ENCODE data around the gene LBHD2. TPM values are rescaled to one million over a fixed set of nuclear protein-coding genes. Genes with fewer than 3 reads are reported as not detected.

Gene LBHD2
- total RNA-seq, 1 donor from 2014 or later = not detected

DNA sequence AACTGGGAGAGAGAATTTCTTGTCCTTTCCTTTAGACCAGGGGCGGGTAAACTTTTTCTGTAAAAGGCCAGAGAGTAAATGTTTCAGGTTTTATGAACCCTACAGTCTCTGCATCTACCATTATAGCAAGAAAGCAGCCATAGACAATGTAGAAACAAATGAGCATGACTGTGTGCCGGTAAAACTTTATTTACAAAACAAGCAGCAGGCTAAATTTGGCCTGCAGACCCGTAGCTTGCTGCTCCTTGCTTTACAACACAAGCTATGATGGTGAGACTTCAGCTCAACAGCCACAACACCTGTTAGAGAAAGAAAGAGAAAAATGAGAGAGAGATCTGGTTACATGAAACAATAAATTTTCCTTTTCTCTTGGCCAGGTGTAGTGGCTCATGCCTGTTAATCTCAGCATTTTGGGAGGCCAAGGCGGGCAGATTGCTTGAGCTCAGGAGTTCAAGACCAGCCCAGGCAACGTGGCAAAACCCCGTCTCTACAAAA, 22.5 kb upstream of the LBHD2 start:
- TF ChIP-seq, protein P1, sequence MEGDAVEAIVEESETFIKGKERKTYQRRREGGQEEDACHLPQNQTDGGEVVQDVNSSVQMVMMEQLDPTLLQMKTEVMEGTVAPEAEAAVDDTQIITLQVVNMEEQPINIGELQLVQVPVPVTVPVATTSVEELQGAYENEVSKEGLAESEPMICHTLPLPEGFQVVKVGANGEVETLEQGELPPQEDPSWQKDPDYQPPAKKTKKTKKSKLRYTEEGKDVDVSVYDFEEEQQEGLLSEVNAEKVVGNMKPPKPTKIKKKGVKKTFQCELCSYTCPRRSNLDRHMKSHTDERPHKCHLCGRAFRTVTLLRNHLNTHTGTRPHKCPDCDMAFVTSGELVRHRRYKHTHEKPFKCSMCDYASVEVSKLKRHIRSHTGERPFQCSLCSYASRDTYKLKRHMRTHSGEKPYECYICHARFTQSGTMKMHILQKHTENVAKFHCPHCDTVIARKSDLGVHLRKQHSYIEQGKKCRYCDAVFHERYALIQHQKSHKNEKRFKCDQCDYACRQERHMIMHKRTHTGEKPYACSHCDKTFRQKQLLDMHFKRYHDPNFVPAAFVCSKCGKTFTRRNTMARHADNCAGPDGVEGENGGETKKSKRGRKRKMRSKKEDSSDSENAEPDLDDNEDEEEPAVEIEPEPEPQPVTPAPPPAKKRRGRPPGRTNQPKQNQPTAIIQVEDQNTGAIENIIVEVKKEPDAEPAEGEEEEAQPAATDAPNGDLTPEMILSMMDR (conservative IDR thresholded peaks at IDR 0.05; ENCODE audit: low read depth, low read length) = no peak

DNA sequence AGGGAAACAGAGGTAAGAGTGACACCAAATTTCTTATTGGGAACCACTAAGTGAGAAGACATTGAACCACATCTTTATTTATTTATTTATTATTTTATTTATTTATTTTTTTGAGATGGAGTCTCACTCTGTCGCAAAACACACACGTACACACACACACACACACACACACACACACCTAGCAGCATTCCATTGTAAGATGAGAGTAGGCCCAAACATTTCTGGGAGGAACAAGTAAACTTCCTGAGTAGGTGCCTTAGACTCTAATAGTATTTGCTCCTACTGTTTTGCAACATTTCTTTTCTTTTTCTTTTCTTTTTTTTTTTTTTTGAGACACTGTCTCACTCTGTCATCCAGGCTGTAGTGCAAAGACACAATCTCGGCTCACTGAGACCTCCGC, 19.6 kb upstream of the LBHD2 start:
- DNase-seq (ENCODE audit: low read depth) = no peak
- TF ChIP-seq, protein P1 (conservative IDR thresholded peaks at IDR 0.05; ENCODE audit: low read depth, low read length) = no peak

More for the DNA sequence above, 22.5 kb upstream of the LBHD2 start:
- no peak overlapping the region for H3K4me3 ChIP-seq (ENCODE audit: low read depth, low read length)
- DNase-seq (ENCODE audit: low read depth) = no peak

DNA sequence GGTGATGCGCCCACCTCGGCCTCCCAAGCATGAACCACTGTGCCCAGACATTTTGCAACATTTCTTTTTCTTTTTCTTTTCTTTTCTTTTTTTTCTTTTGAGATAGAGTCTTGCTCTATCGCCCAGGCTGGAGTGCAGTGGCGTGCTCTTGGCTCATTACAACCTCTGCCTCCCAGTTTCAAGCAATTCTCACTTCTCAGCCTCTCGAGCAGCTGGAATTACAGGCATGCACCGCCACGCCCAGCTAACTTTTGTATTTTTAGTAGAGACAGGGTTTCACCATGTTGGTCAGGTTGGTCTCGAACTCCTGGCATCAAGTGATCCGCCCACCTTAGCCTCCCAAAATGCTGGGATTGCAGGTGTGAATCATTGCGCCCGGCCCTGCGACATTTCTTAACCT, 19.0 kb upstream of the LBHD2 start:
- DNase-seq (ENCODE audit: low read depth) = no peak
- TF ChIP-seq, protein P1 (conservative IDR thresholded peaks at IDR 0.05; ENCODE audit: low read depth, low read length) = no peak
- no peak overlapping the region for H3K4me3 ChIP-seq (ENCODE audit: low read depth, low read length)

More for the DNA sequence above, 19.6 kb upstream of the LBHD2 start:
- no peak overlapping the region for H3K4me3 ChIP-seq (ENCODE audit: low read depth, low read length)

DNA sequence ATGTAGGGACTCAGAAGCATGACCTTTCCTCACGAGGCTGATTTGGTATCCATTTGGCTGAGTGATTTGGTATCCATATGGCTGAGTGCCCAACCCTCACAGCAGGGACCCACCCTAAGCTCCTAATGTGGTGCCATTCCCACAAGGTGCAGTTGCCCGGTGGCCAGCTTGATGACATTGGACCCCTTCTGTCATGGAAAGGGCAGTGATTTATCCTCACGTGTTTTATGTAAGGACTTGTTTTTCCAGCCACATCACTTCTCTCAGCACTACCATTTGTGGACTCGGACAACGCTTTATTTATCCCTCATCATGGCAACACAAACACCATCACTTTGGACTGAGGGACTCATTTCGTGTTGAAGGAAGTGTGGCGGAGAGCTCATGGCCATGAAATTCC, 18.1 kb upstream of the LBHD2 start:
- TF ChIP-seq, protein P1 (conservative IDR thresholded peaks at IDR 0.05; ENCODE audit: low read depth, low read length) = no peak
- no peak overlapping the region for H3K4me3 ChIP-seq (ENCODE audit: low read depth, low read length)
- DNase-seq (ENCODE audit: low read depth) = no peak

DNA sequence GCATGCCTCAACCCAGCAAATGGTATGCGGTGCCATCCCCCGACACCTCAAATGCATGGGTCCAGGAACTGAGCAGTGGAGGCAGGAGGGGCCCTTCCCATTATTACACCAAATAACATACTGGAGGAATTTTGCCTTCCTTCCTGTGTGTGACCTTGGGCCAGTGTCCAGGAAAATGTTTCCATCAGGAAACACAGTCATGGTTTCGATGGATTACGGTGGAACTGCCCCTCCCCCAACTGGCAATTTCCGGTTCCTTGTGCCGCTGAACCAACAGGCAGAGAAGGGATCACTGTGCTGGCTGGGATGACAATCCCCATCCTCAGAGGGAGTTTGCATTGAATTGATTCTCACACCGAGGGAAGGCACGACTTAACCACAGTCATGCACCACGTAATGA, 17.6 kb upstream of the LBHD2 start:
- H3K4me3 ChIP-seq (ENCODE audit: low read depth, low read length) = no peak overlapping the region
- no peak for DNase-seq (ENCODE audit: low read depth)
- TF ChIP-seq, protein P1 (conservative IDR thresholded peaks at IDR 0.05; ENCODE audit: low read depth, low read length) = no peak

DNA sequence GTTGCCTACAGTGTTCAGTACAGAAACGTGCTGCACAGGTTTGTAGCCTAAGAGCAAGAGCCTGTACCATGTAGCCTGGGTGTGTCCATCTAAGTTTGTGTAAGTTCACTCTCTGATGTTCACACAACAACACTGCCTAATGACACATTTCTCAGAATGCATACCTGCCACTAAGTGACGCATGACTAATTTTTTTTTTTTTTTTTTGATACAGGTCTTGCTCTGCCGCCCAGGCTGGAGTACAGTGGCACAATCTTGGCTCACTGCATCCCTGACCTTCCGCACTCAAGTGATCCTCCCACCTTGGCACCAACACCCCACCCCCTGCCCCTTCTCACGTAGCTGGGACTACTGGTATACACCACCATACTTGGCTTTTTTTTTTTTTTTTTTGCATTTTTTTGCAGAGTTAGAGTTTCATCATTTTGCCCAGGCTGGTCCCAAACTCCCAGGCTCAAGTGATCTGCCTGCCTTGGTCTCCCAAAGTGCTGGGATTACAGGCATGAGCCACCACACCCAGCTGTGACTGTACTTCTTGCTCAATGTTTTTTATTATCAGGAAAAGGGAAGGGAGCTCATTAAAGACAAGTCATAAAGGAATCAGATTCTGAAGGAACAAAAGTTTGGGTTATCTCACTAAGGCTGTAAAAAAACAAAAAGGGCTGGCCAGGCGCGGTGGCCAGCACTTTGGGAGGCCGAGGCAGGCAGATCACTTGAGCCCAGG, 16.6 kb upstream of the LBHD2 start:
- H3K4me3 ChIP-seq (ENCODE audit: low read depth, low read length) = no peak overlapping the region
- peak; percentile 80 for DNase-seq (ENCODE audit: low read depth)
- TF ChIP-seq, protein P1 (conservative IDR thresholded peaks at IDR 0.05; ENCODE audit: low read depth, low read length) = no peak

Data from epithelial cell of proximal tubule (primary cell).